B cell (primary cell): ENCODE measurements around the gene RARRES2.

Experiments used
- CTCF ChIP-seq: fragments of 200-600 bp; IDR thresholded peaks from one replicate; pipeline ENCODE4 v1.8.0; 2022; ENCODE audit warnings: antibody characterized with exemption, mild to moderate bottlenecking
- EZH2 ChIP-seq: IDR thresholded peaks from 2 replicates; pipeline ENCODE4 v1.6.1; 2012; ENCODE audit warnings: borderline replicate concordance, low read depth, mild to moderate bottlenecking, moderate library complexity, low read length; ENCODE audit not compliant: insufficient read depth, poor library complexity, severe bottlenecking

DNA sequence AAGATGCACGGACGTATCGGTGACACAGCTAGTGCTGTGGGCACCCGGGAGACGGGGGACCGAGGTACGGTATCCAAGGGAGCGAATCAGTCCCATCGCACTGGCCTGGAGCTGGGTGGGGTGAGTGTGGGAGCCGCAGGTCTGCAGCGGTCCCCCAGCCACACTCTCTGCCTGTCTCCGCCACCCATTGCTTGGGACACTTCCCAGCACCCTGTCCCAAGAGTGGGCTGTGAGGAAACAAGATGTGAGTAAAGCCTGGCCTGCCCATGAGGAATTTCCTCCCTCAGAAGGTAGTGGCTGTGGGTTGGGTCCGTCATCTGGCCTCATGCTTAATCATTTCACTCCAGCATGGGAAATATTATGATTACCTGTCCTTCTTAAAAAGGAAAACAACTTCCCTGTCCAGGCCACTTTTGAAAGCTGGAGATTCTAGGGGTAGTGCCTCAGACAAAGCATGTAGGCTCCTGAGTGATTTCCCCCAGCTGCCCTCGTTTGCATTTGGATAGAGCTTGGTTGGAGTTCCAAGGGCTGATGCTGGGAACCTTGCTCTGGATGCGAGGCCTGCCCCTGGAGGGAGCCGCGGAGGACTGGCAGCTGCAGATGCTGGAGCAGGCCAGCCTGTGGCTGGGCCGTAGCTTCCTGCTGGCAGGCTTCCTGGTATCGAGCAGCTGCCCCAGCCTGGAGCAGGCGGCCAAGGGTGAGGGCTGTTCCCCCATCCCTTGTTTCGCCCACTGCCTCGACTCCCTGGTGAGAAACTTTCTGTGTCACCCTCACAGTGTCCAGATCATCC, 11.9 kb downstream of the RARRES2 start:
- no peak for TF ChIP-seq CTCF
- TF ChIP-seq EZH2: no peak
